Putamen (tissue), 1 donor: Measurements from ENCODE around the gene CSNK1G1.
"Not testable (repeated sequence)": the region's sequence is repeated elsewhere in the genome, so short reads cannot be mapped to it uniquely, and the experiment has no call there.

Experiments
- DNase-seq: peaks from one replicate; pipeline ENCODE4 v3.0.0-alpha.2; 2016; ENCODE audit warnings: low spot score

Gene CSNK1G1

DNA sequence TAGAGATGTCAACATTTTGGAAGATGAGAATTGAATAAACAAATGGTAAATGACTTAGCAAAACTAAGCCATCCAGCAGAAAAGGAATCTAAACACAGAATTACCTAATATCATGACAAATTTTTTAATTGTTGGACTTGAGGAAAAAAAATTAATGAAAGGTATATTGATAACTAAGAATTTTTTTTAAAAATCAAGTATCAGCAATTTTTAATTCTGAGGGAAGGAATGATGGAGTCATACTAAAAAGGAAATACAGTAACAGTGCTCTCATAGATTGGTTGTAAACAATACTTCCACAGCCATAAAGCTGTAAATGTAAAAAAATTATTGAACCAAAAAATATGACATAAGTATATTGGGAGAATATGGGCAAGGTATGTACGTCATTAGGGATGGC lies 68.0 kb downstream of the CSNK1G1 start:
- no peak for DNase-seq

DNA sequence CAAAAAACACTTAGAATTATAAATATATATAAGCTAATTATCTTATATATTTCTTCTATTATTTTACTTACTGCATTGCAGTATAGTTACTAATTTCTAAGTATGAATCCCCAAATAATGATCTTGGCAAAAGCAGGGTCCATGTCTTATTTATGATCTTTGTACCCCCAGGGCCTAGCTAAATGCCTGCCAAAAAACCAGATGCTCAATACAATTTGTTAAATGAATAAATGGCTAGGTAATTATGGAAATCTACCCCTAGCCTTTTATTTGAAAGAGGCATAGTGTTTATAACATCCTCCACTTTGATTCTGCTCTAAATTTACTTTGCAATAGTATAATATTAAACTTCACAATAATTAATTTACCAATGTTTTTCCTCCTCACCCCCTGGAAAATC lies 69.5 kb downstream of the CSNK1G1 start:
- DNase-seq: no peak

- no peak for DNase-seq
Observed at GRCh38 chr15:64285871-64286270, 70.1 kb downstream of the CSNK1G1 start.

GRCh38 chr15:64285150-64285549 lies 70.8 kb downstream of the CSNK1G1 start:
- DNase-seq: no peak

GRCh38 chr15:64284042-64284441 lies 71.9 kb downstream of the CSNK1G1 start:
- DNase-seq: no peak

DNA sequence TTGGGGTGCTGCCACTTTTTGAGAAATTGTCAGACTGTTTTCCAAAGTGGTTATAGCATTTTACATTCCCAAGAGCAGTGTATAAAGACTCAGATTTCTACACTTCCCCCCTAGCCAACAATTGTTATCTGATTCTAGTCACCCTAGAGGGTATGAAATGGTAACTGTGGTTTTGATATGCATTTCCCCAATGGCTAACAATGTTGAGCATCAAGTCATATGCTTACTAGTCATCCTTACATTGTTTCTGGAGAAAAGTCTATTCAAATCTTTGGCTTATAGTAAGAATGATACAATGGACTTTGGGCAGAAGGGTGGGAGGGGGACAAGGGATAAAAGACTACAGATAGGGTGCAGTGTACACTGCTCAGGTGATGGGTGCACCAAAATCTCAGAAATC lies 73.3 kb downstream of the CSNK1G1 start:
- DNase-seq: no peak

GRCh38 chr15:64279131-64279530 lies 76.8 kb downstream of the CSNK1G1 start:
- no peak for DNase-seq

DNA sequence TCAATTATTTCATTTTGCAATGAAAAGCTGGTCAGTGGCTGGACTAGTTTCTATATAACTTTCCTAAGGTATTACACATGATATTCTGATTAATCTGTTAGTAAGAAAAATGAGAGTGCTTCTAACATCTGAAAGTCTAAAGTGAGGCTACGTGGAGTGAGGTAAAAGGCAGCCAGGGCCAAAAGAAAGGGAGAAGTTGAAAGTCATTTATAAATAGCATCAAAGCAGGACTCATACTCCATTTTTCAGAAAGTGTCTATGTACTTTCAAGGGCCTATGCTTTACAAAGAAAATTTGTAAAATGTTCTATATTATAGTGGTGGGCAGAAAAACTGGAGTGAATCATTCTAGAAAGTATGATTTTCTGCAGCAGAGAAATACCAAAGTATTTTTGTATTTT lies 80.0 kb downstream of the CSNK1G1 start:
- no peak for DNase-seq

GRCh38 chr15:64274341-64274950 lies 81.5 kb downstream of the CSNK1G1 start:
- no peak for DNase-seq

- DNase-seq: no peak
Observed at GRCh38 chr15:64267331-64267973, 88.5 kb downstream of the CSNK1G1 start.

- DNase-seq: not testable (repeated sequence)
Observed at GRCh38 chr15:64265188-64265587, 90.8 kb downstream of the CSNK1G1 start.

GRCh38 chr15:64264502-64264901 lies 91.5 kb downstream of the CSNK1G1 start:
- DNase-seq: no peak

GRCh38 chr15:64263567-64263966 lies 92.4 kb downstream of the CSNK1G1 start:
- no peak for DNase-seq

GRCh38 chr15:64256051-64256450 lies 99.9 kb downstream of the CSNK1G1 start:
- DNase-seq: no peak

- DNase-seq: no peak
Observed at GRCh38 chr15:64251658-64252057, 104.3 kb downstream of the CSNK1G1 start.

GRCh38 chr15:64251121-64251520 lies 104.9 kb downstream of the CSNK1G1 start:
- no peak for DNase-seq

DNA sequence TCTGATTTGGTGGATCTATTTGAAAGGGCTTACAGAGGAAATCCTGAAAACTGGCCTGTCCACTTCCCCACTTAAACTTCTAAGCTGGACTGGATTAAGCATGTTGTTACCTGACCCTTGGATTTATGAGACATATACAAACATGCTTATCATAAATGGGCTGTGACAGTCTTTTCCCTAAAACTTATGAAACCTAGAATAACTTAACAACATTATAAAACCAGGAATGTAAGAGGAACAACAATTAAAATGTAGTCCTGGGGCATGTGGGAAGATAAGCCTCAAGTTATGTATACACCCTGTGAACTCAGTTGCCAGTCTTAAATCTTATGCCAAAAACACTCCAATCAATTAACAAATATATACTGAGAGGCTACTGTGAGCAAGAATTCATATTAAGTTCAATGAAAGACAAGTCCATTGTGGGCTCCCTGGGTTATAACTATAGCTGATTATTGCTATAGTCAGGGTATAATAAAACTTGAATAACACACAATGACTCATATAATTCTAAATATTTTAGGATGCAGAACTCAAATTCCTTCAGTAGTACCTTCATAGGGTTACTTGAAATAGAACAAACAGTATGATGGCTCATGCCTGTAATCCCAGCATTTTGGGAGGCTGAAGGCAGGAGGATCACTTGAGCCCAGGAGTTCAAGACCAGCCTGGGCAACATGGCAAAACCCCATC lies 105.9 kb downstream of the CSNK1G1 start:
- no peak for DNase-seq

DNA sequence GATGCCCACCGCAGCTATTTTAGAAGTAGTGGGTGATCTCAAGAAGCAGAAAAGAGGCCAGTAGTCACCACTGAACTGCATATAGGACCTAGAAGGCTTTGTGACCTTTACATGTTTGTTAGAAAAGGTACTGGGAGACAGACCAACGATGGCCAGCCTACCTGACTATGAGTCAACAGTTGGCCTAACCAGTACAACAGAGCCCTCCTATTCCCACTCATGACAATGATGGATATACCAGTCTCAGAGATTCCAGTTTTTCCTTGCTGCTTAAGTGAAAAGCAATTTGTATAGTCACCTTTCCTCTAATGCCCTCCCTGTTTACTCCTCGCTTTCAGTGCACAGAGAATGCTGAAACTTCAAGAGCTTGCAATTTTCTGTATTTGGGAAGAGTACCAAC lies 106.6 kb downstream of the CSNK1G1 start:
- no peak for DNase-seq

DNA sequence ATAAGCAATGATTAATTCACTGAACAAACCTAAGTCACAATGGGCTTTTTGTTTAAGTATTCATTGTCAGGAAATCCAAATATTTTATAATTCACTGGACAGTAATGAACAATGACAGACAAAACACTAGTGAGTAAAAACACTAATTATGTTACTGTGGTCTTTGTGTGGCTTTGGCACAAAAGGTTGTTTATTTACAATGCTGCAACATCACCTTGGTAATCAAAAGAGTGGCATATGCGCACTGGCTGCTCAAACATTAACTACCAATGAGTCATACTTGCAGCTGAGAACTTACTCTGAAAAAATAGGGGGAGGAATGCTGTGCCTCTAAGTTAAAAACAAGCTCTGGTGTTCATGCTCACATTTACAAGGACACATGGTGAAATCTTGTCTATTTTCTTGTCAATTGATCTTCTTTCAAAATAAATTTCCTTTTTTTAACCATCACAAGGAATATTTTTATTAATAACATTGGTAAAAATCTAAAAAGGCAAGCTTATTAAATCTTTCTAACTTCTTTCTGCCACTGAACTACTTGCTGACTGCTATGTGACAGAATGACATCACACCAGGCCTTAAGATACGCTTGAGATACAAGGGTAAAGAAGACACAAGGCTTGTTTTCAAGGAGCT lies 107.9 kb downstream of the CSNK1G1 start:
- DNase-seq: peak; percentile 41

- DNase-seq: no peak
Observed at GRCh38 chr15:64247535-64247905, 108.5 kb downstream of the CSNK1G1 start.

DNA sequence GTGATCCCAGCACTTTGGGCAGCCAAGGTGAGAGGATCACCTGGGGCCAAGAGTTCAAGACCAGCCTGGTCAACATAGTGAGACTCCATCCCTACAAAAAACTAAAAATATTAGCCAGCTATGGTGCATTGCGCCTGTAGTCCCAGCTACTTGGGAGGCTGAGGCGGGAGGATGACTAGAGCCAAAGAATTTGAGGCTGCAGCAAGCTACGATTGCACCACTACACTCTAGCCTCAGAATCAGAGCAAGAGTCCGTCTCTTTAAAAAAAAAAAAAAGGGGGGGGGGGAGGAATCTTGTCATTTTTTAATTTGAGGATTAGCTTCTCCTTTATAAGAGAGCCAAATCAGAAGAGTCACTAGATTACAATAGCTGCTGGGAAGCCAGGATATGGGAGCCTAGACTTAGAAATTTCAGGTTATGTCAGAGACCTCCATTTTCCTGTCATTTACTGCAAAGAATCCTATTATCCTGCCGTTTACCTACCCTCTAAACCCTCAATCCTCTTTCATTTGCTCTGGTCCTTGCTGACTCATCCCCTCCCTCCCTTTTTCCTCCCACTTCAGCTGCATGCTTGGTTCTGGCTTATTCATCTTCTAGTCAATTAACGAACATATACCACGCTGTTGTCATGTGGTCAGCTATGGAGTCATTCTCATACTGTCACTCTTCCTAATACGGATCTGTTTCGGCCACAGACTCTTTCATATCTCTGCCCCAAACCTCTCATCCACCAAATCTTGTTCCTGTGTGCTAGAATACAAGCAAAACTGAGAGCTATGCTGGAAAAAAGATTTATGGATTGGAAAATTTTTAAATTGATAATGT lies 109.4 kb downstream of the CSNK1G1 start:
- DNase-seq: peak; percentile 47

- no peak for DNase-seq
Observed at GRCh38 chr15:64245405-64245804, 110.6 kb downstream of the CSNK1G1 start.
